ENCODE results near the gene INSRR.

Gene INSRR

GRCh38 chr1:156823210-156823790 is 35.6 kb downstream of the INSRR start:
- no peak for TF ChIP-seq CTCF (conservative IDR thresholded peaks at IDR 0.05; ENCODE audit: low read depth, low read length)
- no peak overlapping the region for H2AFZ ChIP-seq (ENCODE audit: low read depth)
- no peak overlapping the region for H3K4me3 ChIP-seq (IDR thresholded peaks at IDR 0.05; ENCODE audit: insufficient read depth, low read depth, low read length)
- H3K9ac ChIP-seq, result no peak overlapping the region
- no peaks in the 10 kb centered on the region for H3K79me2 ChIP-seq (ENCODE audit: insufficient read depth, low read depth)
- no peak overlapping the region for H3K4me2 ChIP-seq
- peaks cover 10% of the 10 kb centered on the region; the same call in 1 of the 2 replicates for H3K27me3 ChIP-seq (ENCODE audit: insufficient read depth, low read depth)
- H3K4me1 ChIP-seq (ENCODE audit: low read depth, poor library complexity, severe bottlenecking), result no peaks in the 10 kb centered on the region
- no peak overlapping the region for H3K27ac ChIP-seq
- H4K20me1 ChIP-seq (ENCODE audit: insufficient read depth), result no peaks in the 10 kb centered on the region
- H3K36me3 ChIP-seq (ENCODE audit: insufficient read depth), result no peaks in the 10 kb centered on the region

GRCh38 chr1:156822680-156823079 is 36.2 kb downstream of the INSRR start:
- Histone ChIP-seq H3K4me2 (no peak overlapping the region), H3K27ac (no peak overlapping the region), H2AFZ (ENCODE audit: low read depth) (no peak overlapping the region), H3K4me3 (IDR thresholded peaks at IDR 0.05; ENCODE audit: insufficient read depth, low read depth, low read length) (no peak overlapping the region), H3K4me1 (ENCODE audit: low read depth, poor library complexity, severe bottlenecking) (no peaks in the 10 kb centered on the region), H3K79me2 (ENCODE audit: insufficient read depth, low read depth) (no peaks in the 10 kb centered on the region), H3K27me3 (ENCODE audit: insufficient read depth, low read depth) (peaks cover 10% of the 10 kb centered on the region; the same call in 1 of the 2 replicates), H4K20me1 (ENCODE audit: insufficient read depth) (no peaks in the 10 kb centered on the region), H3K9ac (no peak overlapping the region), H3K36me3 (ENCODE audit: insufficient read depth) (no peaks in the 10 kb centered on the region)
- no peak for TF ChIP-seq CTCF (conservative IDR thresholded peaks at IDR 0.05; ENCODE audit: low read depth, low read length)

- H3K79me2 ChIP-seq (ENCODE audit: insufficient read depth, low read depth), result no peaks in the 10 kb centered on the region
- peaks cover 4% of the 10 kb centered on the region for H3K4me1 ChIP-seq (ENCODE audit: low read depth, poor library complexity, severe bottlenecking)
- H3K4me2 ChIP-seq, result no peak overlapping the region
- no peak overlapping the region for H3K9ac ChIP-seq
- H2AFZ ChIP-seq (ENCODE audit: low read depth), result no peak overlapping the region
- H3K4me3 ChIP-seq (IDR thresholded peaks at IDR 0.05; ENCODE audit: insufficient read depth, low read depth, low read length), result no peak overlapping the region
- no peaks in the 10 kb centered on the region for H3K36me3 ChIP-seq (ENCODE audit: insufficient read depth)
- H3K27ac ChIP-seq, result no peak overlapping the region
- peaks cover 10% of the 10 kb centered on the region; the same call in 1 of the 2 replicates for H3K27me3 ChIP-seq (ENCODE audit: insufficient read depth, low read depth)
- H4K20me1 ChIP-seq (ENCODE audit: insufficient read depth), result no peaks in the 10 kb centered on the region
- no peak for TF ChIP-seq CTCF (conservative IDR thresholded peaks at IDR 0.05; ENCODE audit: low read depth, low read length)
These were observed 37.1 kb downstream of the INSRR start for GRCh38 chr1:156821801-156822200.

GRCh38 chr1:156816561-156817328 is 42.2 kb downstream of the INSRR start, which contains the start of gene SH2D2A:
TSS of gene SH2D2A (minus strand) at chr1:156816848. CDS start at chr1:156816708, 140 bp downstream.
- Histone ChIP-seq H3K27ac (no peak within 1 kb of the TSS), H3K27me3 (ENCODE audit: insufficient read depth, low read depth) (peaks cover 10% of the 10 kb centered on the region; the same call in 1 of the 2 replicates)

More at GRCh38 chr1:156816561-156817328, 42.2 kb downstream of the INSRR start, which contains the start of gene SH2D2A:
- TF ChIP-seq CTCF (conservative IDR thresholded peaks at IDR 0.05; ENCODE audit: low read depth, low read length), result no peak
- Histone ChIP-seq H3K79me2 (ENCODE audit: insufficient read depth, low read depth) (no peaks in the 10 kb centered on the region), H3K4me3 (IDR thresholded peaks at IDR 0.05; ENCODE audit: insufficient read depth, low read depth, low read length) (no peak within 1 kb of the TSS), H4K20me1 (ENCODE audit: insufficient read depth) (no peaks in the 10 kb centered on the region), H3K4me2 (peak within 1 kb of the TSS; percentile 1; the same call in 1 of the 2 replicates), H3K9ac (no peak within 1 kb of the TSS), H3K36me3 (ENCODE audit: insufficient read depth) (no peaks in the 10 kb centered on the region), H2AFZ (ENCODE audit: low read depth) (peak within 1 kb of the TSS; percentile 32), H3K4me1 (ENCODE audit: low read depth, poor library complexity, severe bottlenecking) (peaks cover 9% of the 10 kb centered on the region)

All from KMS-11 (cell line).